Keratinocyte (primary cell): ENCODE measurements around the gene C3orf70.

Experiments used
- CTCF ChIP-seq, 3 experiments: IDR thresholded peaks in 1 of 3; conservative IDR thresholded peaks in 1 of 3; optimal IDR thresholded peaks in 1 of 3; 2 replicates in 2 of 3; 3 replicates in 1 of 3; pipeline versions ENCODE3 to v1.5.1; 2011; ENCODE audit warnings: low read length in 3 of 3, mild to moderate bottlenecking in 3 of 3, moderate library complexity in 2 of 3, control low read depth in 1 of 3, inconsistent platforms in 1 of 3; ENCODE audit not compliant: insufficient read depth in 2 of 3; ENCODE audit errors: extremely low read depth in 1 of 3
- EZH2 ChIP-seq: IDR thresholded peaks from one replicate; pipeline ENCODE4 v1.6.1; 2012; ENCODE audit warnings: inconsistent platforms, mild to moderate bottlenecking, low read length, moderate library complexity

DNA sequence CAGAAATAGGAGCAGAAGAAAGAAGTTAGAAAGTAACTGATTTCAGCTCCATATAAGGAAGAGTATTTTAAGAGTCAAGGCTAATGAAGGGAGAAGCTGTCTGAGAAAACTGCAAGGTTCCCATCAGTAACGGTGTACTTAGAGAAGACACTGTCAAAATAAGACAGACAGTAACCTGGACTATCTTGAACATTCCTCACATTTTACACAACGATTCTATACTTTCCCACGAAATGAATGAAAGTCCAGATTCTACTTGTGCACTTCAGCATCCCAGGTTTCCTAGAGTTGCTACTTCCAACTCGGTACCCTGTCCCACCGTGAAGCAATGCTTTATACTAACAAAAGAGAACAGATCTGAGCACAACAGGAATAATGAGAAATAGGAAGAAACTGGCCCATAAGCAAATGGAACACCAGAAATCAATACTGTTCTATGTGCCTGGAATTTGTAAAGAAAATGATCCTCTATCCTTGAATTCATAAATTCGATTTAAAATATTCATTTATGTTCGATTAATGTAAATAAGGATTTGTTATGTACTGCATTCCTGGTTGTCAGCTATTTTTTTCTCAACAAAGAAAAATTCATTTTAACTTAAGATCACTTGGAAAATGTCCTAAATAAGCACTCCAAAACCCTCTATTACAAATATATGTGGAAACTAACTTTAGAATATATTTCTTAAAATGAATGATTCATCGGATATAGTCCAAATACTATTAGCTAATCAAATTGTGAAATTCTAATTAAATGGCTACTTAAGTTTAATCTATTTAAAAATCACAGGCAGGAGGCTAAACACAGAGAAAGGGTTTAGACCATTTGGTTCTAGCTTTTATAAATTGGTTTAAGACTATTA is 1.5 kb downstream of the C3orf70 start:
- TF ChIP-seq EZH2 (no peak), CTCF (optimal IDR thresholded peaks at IDR 0.05 in 1 of 3, IDR thresholded peaks at IDR 0.05 in 1 of 3, conservative IDR thresholded peaks at IDR 0.05 in 1 of 3; ENCODE audit: extremely low read depth in 1 of 3, insufficient read depth in 2 of 3, low read length in 3 of 3) (no peak)
